GM12878 (cell line): ENCODE measurements around the gene AFTPH. TPM values are rescaled to one million over a fixed set of nuclear protein-coding genes. Genes with fewer than 3 reads are reported as not detected.

ENCODE experiments used
- BCL11A ChIP-seq: IDR thresholded peaks from 2 replicates; pipeline ENCODE4 v1.6.1; 2011; ENCODE audit warnings: low read depth, low read length
- BCL3 ChIP-seq: IDR thresholded peaks from 2 replicates; pipeline ENCODE4 v1.6.1; 2011; ENCODE audit warnings: borderline replicate concordance, low read depth, mild to moderate bottlenecking, moderate library complexity, low read length; ENCODE audit not compliant: insufficient read depth, poor library complexity, severe bottlenecking
- CBFB ChIP-seq: IDR thresholded peaks from 2 replicates; pipeline ENCODE4 v1.6.1; 2016; ENCODE audit warnings: antibody characterized with exemption, low read depth
- CBX3 ChIP-seq: fragments of 200-600 bp; sonication (generic); IDR thresholded peaks from 2 replicates; pipeline ENCODE4 v1.6.1; 2016; ENCODE audit warnings: low read depth, borderline replicate concordance
- CUX1 ChIP-seq: IDR thresholded peaks from 2 replicates; pipeline ENCODE4 v1.6.1; 2012; ENCODE audit warnings: improper control_type of control experiment, low read depth, low read length; ENCODE audit not compliant: insufficient replicate concordance
- FOXK2 ChIP-seq: fragments of 450-650 bp; IDR thresholded peaks from 2 replicates; pipeline ENCODE4 v1.6.1; 2017; ENCODE audit warnings: mild to moderate bottlenecking, moderate library complexity
- GATAD2B ChIP-seq: fragments of 450-650 bp; conservative IDR thresholded peaks from 2 replicates; pipeline ENCODE4 v1.6.1; 2017; ENCODE audit warnings: low read depth, mild to moderate bottlenecking, moderate library complexity
- KDM1A ChIP-seq: fragments of 200-600 bp; sonication (generic); IDR thresholded peaks from 2 replicates; pipeline ENCODE4 v1.6.1; 2016; ENCODE audit warnings: borderline replicate concordance
- MXI1 ChIP-seq: fragments of 150-350 bp; IDR thresholded peaks from 2 replicates; pipeline ENCODE4 v1.6.1; 2011; ENCODE audit warnings: low read depth, mild to moderate bottlenecking, inconsistent platforms, low read length, improper control_type of control experiment
- NFYA ChIP-seq: IDR thresholded peaks from 2 replicates; pipeline ENCODE4 v1.6.1; 2011; ENCODE audit warnings: low read depth, mild to moderate bottlenecking, low read length, improper control_type of control experiment, borderline replicate concordance
- NR2C2 ChIP-seq: IDR thresholded peaks from 2 replicates; pipeline ENCODE4 v1.6.1; 2011; ENCODE audit warnings: borderline replicate concordance, low read depth; ENCODE audit not compliant: control insufficient read depth, insufficient read length
- NR2F1 ChIP-seq: fragments of 450-650 bp; conservative IDR thresholded peaks from 2 replicates; pipeline ENCODE4 v1.6.1; 2017; ENCODE audit warnings: mild to moderate bottlenecking
- POU2F2 ChIP-seq: IDR thresholded peaks from 3 replicates; pipeline ENCODE4 v1.6.1; 2011; ENCODE audit warnings: low read depth, mild to moderate bottlenecking, low read length, borderline replicate concordance
- RCOR1 ChIP-seq: conservative IDR thresholded peaks from 2 replicates; pipeline ENCODE4 v1.6.1; 2012; ENCODE audit warnings: low read depth, low read length, improper control_type of control experiment
- SIN3A ChIP-seq: IDR thresholded peaks from 2 replicates; pipeline ENCODE4 v1.6.1; 2012; ENCODE audit warnings: low read depth, low read length, improper control_type of control experiment
- SREBF2 ChIP-seq: IDR thresholded peaks from 2 replicates; pipeline ENCODE4 v1.6.1; 2012; ENCODE audit warnings: mild to moderate bottlenecking, low read length
- SRF ChIP-seq, 2 experiments: IDR thresholded peaks; 2 replicates each; pipeline ENCODE4 v1.6.1; 2011; ENCODE audit warnings: low read depth in 2 of 2, low read length in 2 of 2, mild to moderate bottlenecking in 1 of 2, moderate library complexity in 1 of 2
- TAF1 ChIP-seq: IDR thresholded peaks from 2 replicates; pipeline ENCODE4 v1.6.1; 2011; ENCODE audit warnings: mild to moderate bottlenecking, low read depth, low read length, borderline replicate concordance
- TBL1XR1 ChIP-seq: IDR thresholded peaks from 2 replicates; pipeline ENCODE4 v1.6.1; 2012; ENCODE audit warnings: low read depth, low read length, improper control_type of control experiment
- ZNF217 ChIP-seq: fragments of 450-650 bp; IDR thresholded peaks from 2 replicates; pipeline ENCODE4 v1.6.1; 2017; ENCODE audit warnings: antibody characterized with exemption, mild to moderate bottlenecking
- polyA plus RNA-seq, 11 experiments: library from polyadenylated mRNA; depleted of rRNA in 4 of 11; unstranded in 6 of 11; stranded (reverse) in 5 of 11; fragments of >200 nt; fragmentation: Nextera tagmentation in 4 of 11; fragmentation: Illumina TruSeq in 1 of 11; extraction: Ambion mirVana in 4 of 11; extraction: Trizol in 1 of 11; gene quantifications; 1 replicate in 1 of 11; 2 replicates in 10 of 11; pipeline versions ENCODE4 v1.2.1 to v1.2.3, GENCODE V29; 2011 to 2016; ENCODE audit warnings: inconsistent platforms in 2 of 11, missing spikeins in 2 of 11, low read depth in 1 of 11
- total RNA-seq, 4 experiments: library from RNA; depleted of rRNA in 3 of 4; stranded (reverse); fragments of >200 nt in 3 of 4; fragmentation: Illumina TruSeq in 1 of 4; extraction: Trizol in 1 of 4; gene quantifications; 2 replicates each; pipeline versions ENCODE4 v1.2.1 to v1.2.3, GENCODE V29; 2013 to 2021
- TF ChIP-seq, protein P1 (sequence below): fragments of 450-650 bp; IDR thresholded peaks from 2 replicates; pipeline ENCODE4 v1.6.1; 2016; ENCODE audit warnings: mild to moderate bottlenecking, moderate library complexity, borderline replicate concordance

The AFTPH gene
- total and polyA plus RNA-seq, 10 of the 15 experiments (the other 5 are each of a cell fraction or from before 2014, with no cell fraction given), result 25.6 to 77.3 (median 39.5) TPM

DNA sequence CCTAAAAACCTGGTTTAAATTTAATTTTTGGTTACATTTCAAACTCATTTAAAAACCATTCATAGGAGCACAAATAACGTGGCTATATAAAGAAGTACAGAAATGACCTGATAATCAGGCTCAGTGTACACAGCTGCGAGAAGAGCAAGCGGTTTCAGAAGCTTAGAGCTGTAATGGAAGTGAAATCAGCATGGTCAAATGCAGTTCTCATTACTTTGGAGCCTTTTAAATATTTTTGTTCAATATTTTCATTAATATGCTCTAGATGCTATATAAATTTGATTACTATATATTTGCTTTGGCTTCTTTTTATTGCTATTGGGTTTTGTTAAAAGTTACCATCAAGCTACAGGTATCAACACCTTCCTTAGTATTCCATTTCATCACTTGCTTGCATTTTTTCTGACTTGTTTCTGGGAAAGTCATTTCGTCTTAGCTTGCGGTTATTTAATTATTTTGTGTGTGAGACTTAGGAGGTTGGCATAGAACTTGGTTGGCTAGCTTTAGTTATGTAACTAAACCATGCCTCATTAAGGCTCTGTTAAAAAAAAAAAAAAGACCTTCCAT, 58.7 kb downstream of the AFTPH start (continued):
- TF ChIP-seq NR2C2, result no peak
- TF ChIP-seq SREBF2, result no peak
- no peak for TF ChIP-seq CBX3
- no peak for TF ChIP-seq SRF (IDR thresholded peaks at IDR 0.05; ENCODE audit: low read depth in 2 of 2, low read length in 2 of 2)
- TF ChIP-seq BCL3, result no peak
- TF ChIP-seq RCOR1, result no peak
- TF ChIP-seq CUX1, result peak; percentile 19
- TF ChIP-seq NFYA, result no peak
- peak; percentile 68; the same call in 1 of the 2 replicates for TF ChIP-seq MXI1
- no peak for TF ChIP-seq TAF1
- 0 out of 2 replicates have a peak, but pooled peaks have one; percentile 23 for TF ChIP-seq TBL1XR1
- no peak for TF ChIP-seq FOXK2
- TF ChIP-seq KDM1A, result no peak
- TF ChIP-seq GATAD2B, result no peak
- peak; percentile 50; the same call in 1 of the 2 replicates for TF ChIP-seq ZNF217
- TF ChIP-seq BCL11A, result peak; percentile 87
- TF ChIP-seq NR2F1, result no peak
- TF ChIP-seq, protein P1, sequence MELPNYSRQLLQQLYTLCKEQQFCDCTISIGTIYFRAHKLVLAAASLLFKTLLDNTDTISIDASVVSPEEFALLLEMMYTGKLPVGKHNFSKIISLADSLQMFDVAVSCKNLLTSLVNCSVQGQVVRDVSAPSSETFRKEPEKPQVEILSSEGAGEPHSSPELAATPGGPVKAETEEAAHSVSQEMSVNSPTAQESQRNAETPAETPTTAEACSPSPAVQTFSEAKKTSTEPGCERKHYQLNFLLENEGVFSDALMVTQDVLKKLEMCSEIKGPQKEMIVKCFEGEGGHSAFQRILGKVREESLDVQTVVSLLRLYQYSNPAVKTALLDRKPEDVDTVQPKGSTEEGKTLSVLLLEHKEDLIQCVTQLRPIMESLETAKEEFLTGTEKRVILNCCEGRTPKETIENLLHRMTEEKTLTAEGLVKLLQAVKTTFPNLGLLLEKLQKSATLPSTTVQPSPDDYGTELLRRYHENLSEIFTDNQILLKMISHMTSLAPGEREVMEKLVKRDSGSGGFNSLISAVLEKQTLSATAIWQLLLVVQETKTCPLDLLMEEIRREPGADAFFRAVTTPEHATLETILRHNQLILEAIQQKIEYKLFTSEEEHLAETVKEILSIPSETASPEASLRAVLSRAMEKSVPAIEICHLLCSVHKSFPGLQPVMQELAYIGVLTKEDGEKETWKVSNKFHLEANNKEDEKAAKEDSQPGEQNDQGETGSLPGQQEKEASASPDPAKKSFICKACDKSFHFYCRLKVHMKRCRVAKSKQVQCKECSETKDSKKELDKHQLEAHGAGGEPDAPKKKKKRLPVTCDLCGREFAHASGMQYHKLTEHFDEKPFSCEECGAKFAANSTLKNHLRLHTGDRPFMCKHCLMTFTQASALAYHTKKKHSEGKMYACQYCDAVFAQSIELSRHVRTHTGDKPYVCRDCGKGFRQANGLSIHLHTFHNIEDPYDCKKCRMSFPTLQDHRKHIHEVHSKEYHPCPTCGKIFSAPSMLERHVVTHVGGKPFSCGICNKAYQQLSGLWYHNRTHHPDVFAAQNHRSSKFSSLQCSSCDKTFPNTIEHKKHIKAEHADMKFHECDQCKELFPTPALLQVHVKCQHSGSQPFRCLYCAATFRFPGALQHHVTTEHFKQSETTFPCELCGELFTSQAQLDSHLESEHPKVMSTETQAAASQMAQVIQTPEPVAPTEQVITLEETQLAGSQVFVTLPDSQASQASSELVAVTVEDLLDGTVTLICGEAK, result no peak
- TF ChIP-seq POU2F2, result no peak
- no peak for TF ChIP-seq SIN3A
- 0 out of 2 replicates have a peak, but pooled peaks have one; percentile 27 for TF ChIP-seq CBFB
